Iris pigment epithelial cell (primary cell): ENCODE results near the gene NPPA.

Source experiments
- DNase-seq: peaks from one replicate; pipeline ENCODE4 v3.0.0-alpha.2; 2011; ENCODE audit warnings: low read depth

Gene NPPA

GRCh38 chr1:11842154-11843041 is 5.2 kb downstream of the NPPA start:
- DNase-seq, result peak; percentile 75

- no peak for DNase-seq
These were observed 6.1 kb downstream of the NPPA start for GRCh38 chr1:11841245-11842153.

- no peak for DNase-seq
These were observed 7.6 kb downstream of the NPPA start for GRCh38 chr1:11839727-11840705.

- peak; percentile 50 for DNase-seq
These were observed 9.0 kb downstream of the NPPA start for GRCh38 chr1:11838349-11839272.

- DNase-seq, result no peak
These were observed 9.7 kb downstream of the NPPA start for GRCh38 chr1:11837767-11838348.

GRCh38 chr1:11836955-11837766 is 10.4 kb downstream of the NPPA start:
- no peak for DNase-seq

GRCh38 chr1:11835441-11836225 is 11.9 kb downstream of the NPPA start:
- no peak for DNase-seq

- no peak for DNase-seq
These were observed 13.7 kb downstream of the NPPA start for GRCh38 chr1:11833900-11834299.

GRCh38 chr1:11833497-11833896 is 14.1 kb downstream of the NPPA start:
- DNase-seq, result no peak

GRCh38 chr1:11831945-11832725 is 15.4 kb downstream of the NPPA start:
- no peak for DNase-seq

- DNase-seq, result no peak
These were observed 19.1 kb downstream of the NPPA start for GRCh38 chr1:11828511-11828910.

GRCh38 chr1:11826946-11827345 is 20.6 kb downstream of the NPPA start:
- no peak for DNase-seq

GRCh38 chr1:11825131-11825530 is 22.5 kb downstream of the NPPA start:
- DNase-seq, result no peak

- peak; percentile 21 for DNase-seq
These were observed 24.0 kb downstream of the NPPA start for GRCh38 chr1:11823366-11824137.

GRCh38 chr1:11822091-11822490 is 25.5 kb downstream of the NPPA start:
- DNase-seq, result peak; percentile 76

GRCh38 chr1:11817192-11817591 is 30.4 kb downstream of the NPPA start:
- no peak for DNase-seq

- DNase-seq, result no peak
These were observed 34.6 kb downstream of the NPPA start for GRCh38 chr1:11813021-11813420.
